GM19397 (cell line): Measurements from ENCODE around the gene NDOR1.

ENCODE experiments used
- ATAC-seq: cut with Tn5 transposase; IDR thresholded peaks from one replicate; pipeline ENCODE4 v1.9.1; 2021; ENCODE audit warnings: mild to moderate bottlenecking, moderate library complexity; ENCODE audit not compliant: unreplicated experiment

Gene NDOR1

DNA sequence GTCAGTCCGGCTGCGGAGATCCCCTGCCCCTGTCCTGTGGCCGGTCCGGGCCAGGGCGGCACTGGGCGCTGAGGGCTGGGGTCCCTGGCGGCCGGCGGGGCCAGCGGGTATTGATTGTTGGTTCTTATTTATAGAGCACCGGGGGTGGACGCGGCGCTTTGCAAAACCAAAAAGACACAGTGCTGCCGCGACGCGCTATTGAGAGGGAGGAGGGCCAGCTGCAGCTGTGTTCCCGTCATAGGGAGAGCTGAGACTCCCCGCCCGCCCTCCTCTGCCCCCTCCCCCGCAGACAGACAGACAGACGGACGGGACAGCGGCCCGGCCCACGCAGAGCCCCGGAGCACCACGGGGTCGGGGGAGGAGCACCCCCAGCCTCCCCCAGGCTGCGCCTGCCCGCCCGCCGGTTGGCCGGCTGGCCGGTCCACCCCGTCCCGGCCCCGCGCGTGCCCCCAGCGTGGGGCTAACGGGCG is 38.2 kb upstream of the NDOR1 start:
- ATAC-seq, result no peak

DNA sequence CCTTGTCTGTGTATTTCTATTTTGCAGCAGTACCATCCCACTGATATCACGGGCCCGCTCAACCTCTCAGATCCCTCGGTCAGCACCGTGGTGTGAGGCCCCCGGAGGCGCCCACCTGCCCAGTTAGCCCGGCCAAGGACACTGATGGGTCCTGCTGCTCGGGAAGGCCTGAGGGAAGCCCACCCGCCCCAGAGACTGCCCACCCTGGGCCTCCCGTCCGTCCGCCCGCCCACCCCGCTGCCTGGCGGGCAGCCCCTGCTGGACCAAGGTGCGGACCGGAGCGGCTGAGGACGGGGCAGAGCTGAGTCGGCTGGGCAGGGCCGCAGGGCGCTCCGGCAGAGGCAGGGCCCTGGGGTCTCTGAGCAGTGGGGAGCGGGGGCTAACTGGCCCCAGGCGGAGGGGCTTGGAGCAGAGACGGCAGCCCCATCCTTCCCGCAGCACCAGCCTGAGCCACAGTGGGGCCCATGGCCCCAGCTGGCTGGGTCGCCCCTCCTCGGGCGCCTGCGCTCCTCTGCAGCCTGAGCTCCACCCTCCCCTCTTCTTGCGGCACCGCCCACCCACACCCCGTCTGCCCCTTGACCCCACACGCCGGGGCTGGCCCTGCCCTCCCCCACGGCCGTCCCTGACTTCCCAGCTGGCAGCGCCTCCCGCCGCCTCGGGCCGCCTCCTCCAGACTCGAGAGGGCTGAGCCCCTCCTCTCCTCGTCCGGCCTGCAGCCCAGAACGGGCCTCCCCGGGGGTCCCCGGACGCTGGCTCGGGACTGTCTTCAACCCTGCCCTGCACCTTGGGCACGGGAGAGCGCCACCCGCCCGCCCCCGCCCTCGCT is 37.5 kb upstream of the NDOR1 start:
- ATAC-seq, result no peak

GRCh38 chr9:137168573-137168903 is 37.0 kb upstream of the NDOR1 start:
- no peak for ATAC-seq

GRCh38 chr9:137168904-137169856 is 36.3 kb upstream of the NDOR1 start:
- ATAC-seq, result no peak

DNA sequence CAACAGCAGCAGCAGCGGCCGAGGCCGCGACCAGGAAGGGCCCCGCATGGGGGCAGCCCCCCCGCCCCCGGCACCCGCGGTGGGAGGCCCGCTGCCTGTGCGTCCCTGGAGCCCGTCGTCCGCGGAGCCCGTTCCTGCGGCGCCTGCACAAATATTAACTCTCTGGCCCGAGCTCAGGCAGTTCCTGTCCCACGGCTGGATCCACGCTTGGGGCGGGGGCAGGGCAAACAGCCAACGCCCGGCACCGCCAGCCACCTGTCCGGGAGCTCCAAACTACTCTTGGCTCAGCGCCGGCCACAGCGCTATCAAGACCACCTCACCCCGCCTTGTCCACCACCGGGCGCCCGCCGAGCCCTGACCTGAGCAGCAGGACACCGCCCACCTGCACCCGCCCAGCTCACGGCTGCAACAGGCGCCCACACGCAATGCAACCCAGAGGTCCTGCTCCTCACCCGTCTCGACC is 35.6 kb upstream of the NDOR1 start, which contains the start of gene LRRC26:
LRRC26 (minus strand) TSS at position 156 of the 463 bp plus-strand sequence; CDS start at position 48, 108 bp downstream.
- ATAC-seq, result no peak

DNA sequence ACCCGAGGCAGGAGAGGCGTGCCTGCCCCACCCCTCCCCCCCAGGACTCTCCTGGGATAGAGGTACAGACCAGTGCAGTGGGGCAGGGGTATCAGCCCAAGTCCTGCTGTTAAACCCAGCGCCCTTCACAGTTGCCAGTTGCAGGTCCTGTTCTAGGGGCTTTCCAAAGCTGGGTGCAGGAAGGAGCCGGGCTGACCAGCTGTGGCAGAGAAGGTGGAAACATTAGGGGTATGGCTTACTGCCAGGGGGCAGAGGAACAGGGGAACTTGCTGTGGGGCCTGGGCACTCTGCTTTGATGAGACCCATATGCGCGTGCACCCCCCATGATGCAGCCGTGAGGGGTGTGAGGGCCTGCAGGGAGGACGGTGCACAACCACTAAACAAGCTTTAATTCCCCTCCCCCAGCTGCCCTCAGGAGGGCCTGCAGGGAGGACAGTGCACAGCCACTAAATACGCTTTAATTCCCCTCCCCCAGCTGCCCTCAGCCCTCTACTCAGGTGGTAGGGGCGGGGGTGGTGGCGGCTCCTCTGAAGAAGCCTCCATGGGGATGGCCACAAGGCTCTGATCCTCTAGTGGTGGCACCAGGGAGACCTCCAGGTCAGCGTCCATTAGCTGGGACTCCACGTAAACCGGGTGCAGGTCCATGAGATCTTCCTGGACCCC is 34.9 kb upstream of the NDOR1 start:
- no peak for ATAC-seq

GRCh38 chr9:137171149-137171900 is 34.2 kb upstream of the NDOR1 start:
- no peak for ATAC-seq

GRCh38 chr9:137172901-137173795 is 32.4 kb upstream of the NDOR1 start:
- ATAC-seq, result no peak

- no peak for ATAC-seq
These were observed 31.5 kb upstream of the NDOR1 start for GRCh38 chr9:137173796-137174664.

- ATAC-seq, result no peak
These were observed 30.7 kb upstream of the NDOR1 start for GRCh38 chr9:137174722-137175293.

DNA sequence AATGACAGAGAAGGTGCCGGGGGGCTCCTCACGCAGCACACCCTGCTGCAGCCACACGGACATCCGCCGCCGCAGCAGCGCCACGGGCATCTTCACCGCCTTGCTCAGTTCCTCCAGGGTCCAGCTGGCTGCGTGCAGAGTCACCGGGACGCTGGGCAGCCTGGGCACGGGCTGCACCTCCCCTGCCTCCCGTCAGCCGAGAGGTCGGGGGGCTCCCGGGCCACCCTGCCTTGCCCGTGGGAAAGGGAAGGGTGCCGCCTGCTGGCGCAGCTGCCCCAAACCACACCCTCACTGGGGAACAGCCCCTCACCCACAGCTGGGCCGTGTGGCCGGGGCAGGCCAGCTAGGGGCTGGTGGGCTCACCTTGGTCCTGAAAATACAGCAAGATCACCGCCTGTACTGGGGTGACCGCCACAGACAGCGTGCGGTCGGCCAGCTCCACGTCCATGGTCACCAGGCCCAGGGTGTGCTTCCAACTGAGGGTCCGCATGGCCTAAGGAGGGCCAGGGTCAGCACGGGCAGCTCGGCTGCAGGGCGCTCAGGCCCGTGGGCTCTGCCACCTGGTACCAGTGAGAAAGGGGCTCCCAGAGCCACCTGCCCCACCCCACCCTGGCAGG is 30.0 kb upstream of the NDOR1 start:
- no peak for ATAC-seq

- ATAC-seq, result no peak
These were observed 29.0 kb upstream of the NDOR1 start for GRCh38 chr9:137176302-137177182.

DNA sequence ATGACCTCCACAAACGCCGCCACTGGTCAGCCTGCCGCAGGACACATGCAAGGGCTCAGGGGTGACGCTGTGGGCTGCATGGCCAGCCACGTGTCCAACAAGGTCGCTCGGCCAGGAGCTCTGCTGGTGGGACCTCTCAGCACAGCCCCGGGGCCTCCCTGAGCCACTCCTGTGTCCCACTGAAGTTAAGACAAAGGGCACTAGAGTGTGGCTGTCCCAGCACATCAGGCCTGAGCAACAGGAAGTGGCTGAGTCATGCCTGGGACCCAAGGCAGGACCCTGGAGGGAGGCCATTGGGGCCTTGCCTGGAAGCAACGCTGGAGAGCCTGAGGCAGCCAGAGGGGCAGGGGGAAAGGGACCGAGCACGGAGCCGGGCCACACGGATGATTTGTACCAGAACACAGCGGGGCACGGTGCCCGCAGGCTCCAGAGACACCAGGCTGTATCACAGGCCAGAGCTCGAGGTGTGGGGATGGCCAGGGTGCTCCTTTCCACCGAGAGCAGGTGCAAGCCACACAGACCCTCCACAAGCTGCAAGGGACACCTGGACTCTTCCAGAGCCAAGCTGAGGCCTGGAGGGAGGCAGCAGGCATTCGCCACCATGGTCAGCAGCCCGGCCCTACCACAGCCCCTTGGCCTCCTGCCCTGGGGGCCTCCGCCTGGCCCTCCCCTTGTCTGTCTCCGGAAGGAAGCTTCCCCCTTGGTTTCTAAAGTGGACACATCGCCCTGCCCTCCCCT is 27.1 kb upstream of the NDOR1 start:
- no peak for ATAC-seq

- no peak for ATAC-seq
These were observed 26.4 kb upstream of the NDOR1 start for GRCh38 chr9:137178939-137179630.

DNA sequence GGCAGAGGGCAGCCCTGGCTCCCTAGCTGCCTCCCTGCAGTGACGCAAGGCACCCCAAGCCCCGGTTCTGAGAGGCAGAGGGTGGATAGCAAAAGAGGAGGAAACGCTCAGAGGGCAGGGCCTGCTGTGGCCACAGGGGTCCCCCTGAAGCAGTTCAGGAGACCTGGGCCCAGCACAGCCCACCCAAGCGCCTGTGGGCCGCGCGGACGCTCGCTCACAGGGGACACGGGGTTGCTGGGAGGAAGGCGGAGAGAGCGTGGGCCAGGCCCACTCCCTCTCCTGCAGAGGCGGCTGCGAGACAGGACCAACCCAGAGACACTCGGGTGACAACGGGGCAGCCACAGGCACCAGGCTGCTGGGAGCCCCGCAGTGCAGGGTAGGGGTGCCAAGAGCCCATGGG is 25.7 kb upstream of the NDOR1 start:
- ATAC-seq, result no peak
